ENCODE data around the gene SAC3D1. TPM values are rescaled to one million over a fixed set of nuclear protein-coding genes. Genes with fewer than 3 reads are reported as not detected.

SAC3D1 gene
- total and polyA plus RNA-seq, 2 of the 8 experiments (the other 6 are each of a cell fraction or from before 2014, with no cell fraction given), result 19.4 to 25.8 TPM

GRCh38 chr11:65066315-65066714, 25.3 kb downstream of the SAC3D1 start:
- no peaks in the 10 kb centered on the region for H3K79me2 ChIP-seq (ENCODE audit: control insufficient read depth in 1 of 2, insufficient read depth in 2 of 2, low read length in 2 of 2)
- H3K4me2 ChIP-seq (ENCODE audit: insufficient read depth in 1 of 2, low read depth in 2 of 2, low read length in 2 of 2), result peak overlapping the region; percentile 31 to 55; a peak in 3 of 4 replicates
- H3K36me3 ChIP-seq (ENCODE audit: control insufficient read depth in 2 of 4, insufficient read depth in 4 of 4, low read length in 3 of 4), result no peaks in the 10 kb centered on the region
- peak overlapping the region; percentile 12; the same call in 1 of the 2 replicates for H2BK15ac ChIP-seq (ENCODE audit: low read length)
- H3K9ac ChIP-seq (replicated peaks in 1 of 4; ENCODE audit: extremely low read depth in 1 of 4, low read depth in 3 of 4, low read length in 3 of 4), result peak overlapping the region in 2 of 4 experiments; percentile 29 to 48; a peak in 3 of 7 replicates
- peak overlapping the region; percentile 69; the same call in 1 of the 2 replicates for H2BK5ac ChIP-seq (ENCODE audit: low read depth, low read length)
- peak overlapping the region; percentile 79 for H4K91ac ChIP-seq (replicated peaks; ENCODE audit: insufficient read length, low read length)
- POLR2A ChIA-PET (ENCODE audit: partially characterized antibody), result interaction anchor here (0.9 to 21.6 kb wide), 11 partner anchors 10 to 289 kb away, joined by 3 to 230 read pairs (median 4); partner anchors contain the start of genes ARL2, EHD1, FAU and MRPL49
- H4K5ac ChIP-seq (ENCODE audit: insufficient read length, low read depth, low read length), result peak overlapping the region; percentile 34
- peak overlapping the region in 2 of 4 experiments; percentile 19 to 34; a peak in 5 of 8 replicates for H3K4me3 ChIP-seq (ENCODE audit: extremely low read depth in 1 of 4, insufficient read depth in 2 of 4, low read depth in 3 of 4, low read length in 4 of 4)
- DNase-seq (ENCODE audit: low read depth in 1 of 2, low spot score in 2 of 2) (no peak), FAIRE-seq (no peak)
- H3K23ac ChIP-seq (ENCODE audit: insufficient read length), result no peak overlapping the region
- H4K8ac ChIP-seq (ENCODE audit: extremely low read depth, insufficient read depth, low read length), result peak overlapping the region; percentile 81; the same call in 1 of the 2 replicates
- H2AFZ ChIP-seq (ENCODE audit: low read length), result no peak overlapping the region
- 0 out of 2 replicates have a peak overlapping the region, but pooled peaks have one; percentile 48 for H2BK20ac ChIP-seq (ENCODE audit: low read length)
- H3K4ac ChIP-seq (replicated peaks; ENCODE audit: insufficient read length, low read depth, low read length), result peak overlapping the region; percentile 95
- CTCF ChIA-PET (ENCODE audit: partially characterized antibody), result interaction anchor here (0.7 to 3.1 kb wide), 5 partner anchors 9 to 219 kb away, joined by 3 to 21 read pairs (median 6); no protein-coding TSS in a partner anchor
- peaks cover 5 to 23% (median 17%) of the 10 kb centered on the region in 4 experiments for H3K4me1 ChIP-seq (replicated peaks in 1 of 4; ENCODE audit: control insufficient read depth in 3 of 4, insufficient read depth in 4 of 4, low read length in 3 of 4)
- no peaks in the 10 kb centered on the region for H3K23me2 ChIP-seq (ENCODE audit: low read depth, low read length)
- no peak overlapping the region; the same call in 1 of the 2 replicates for H2AK5ac ChIP-seq (ENCODE audit: low read depth, low read length)
- peak overlapping the region; percentile 6 for H2BK120ac ChIP-seq (replicated peaks; ENCODE audit: low read depth, low read length)
- no peak overlapping the region for H3K14ac ChIP-seq (ENCODE audit: insufficient read length)
- H3K79me1 ChIP-seq (ENCODE audit: low read depth, low read length), result no peaks in the 10 kb centered on the region
- no peaks in the 10 kb centered on the region for H3K9me3 ChIP-seq (ENCODE audit: insufficient read depth in 2 of 2, low read depth in 1 of 2, low read length in 1 of 2)
- H2BK12ac ChIP-seq (ENCODE audit: low read depth, low read length), result peak overlapping the region; percentile 92; the same call in 1 of the 2 replicates
- peak overlapping the region; percentile 52; the same call in 1 of the 2 replicates for H3K27ac ChIP-seq (ENCODE audit: low read depth, low read length)
- peak overlapping the region; percentile 95 for H3K18ac ChIP-seq (ENCODE audit: extremely low read depth, low read length)
- H3K56ac ChIP-seq (replicated peaks; ENCODE audit: insufficient read length, low read depth, low read length), result no peak overlapping the region
- no peaks in the 10 kb centered on the region for H4K20me1 ChIP-seq (replicated peaks in 1 of 2; ENCODE audit: control insufficient read depth in 1 of 2, insufficient read depth in 2 of 2, low read length in 2 of 2)
- 76% methylated on average over 7 of the region's 11 CpGs; no CpG with 5 or more reads in 1 of the 2 experiments for WGBS, 2 experiments (ENCODE audit: extremely low coverage in 1 of 2, insufficient coverage in 1 of 2, insufficient read length in 1 of 2, insufficient replicate concordance in 2 of 2, low coverage in 1 of 2, low lambda C conversion rate in 2 of 2, missing lambda C conversion rate in 1 of 2)
- H3K27me3 ChIP-seq (replicated peaks in 1 of 4; ENCODE audit: control insufficient read depth in 3 of 4, extremely low read depth in 1 of 4, insufficient read depth in 3 of 4, low read length in 3 of 4), result no peaks in the 10 kb centered on the region
- no peak for TF ChIP-seq EP300 (IDR thresholded peaks at IDR 0.05; ENCODE audit: borderline replicate concordance in 1 of 2, low read depth in 2 of 2, low read length in 2 of 2)
- TF ChIP-seq POLR2AphosphoS5 (IDR thresholded peaks at IDR 0.05; ENCODE audit: low read depth, low read length), result no peak
- TF ChIP-seq EGR1 (IDR thresholded peaks at IDR 0.05; ENCODE audit: borderline replicate concordance, low read depth, low read length), result no peak
- no peak for TF ChIP-seq CBX5 (IDR thresholded peaks at IDR 0.05; ENCODE audit: low read depth, low read length)
- TF ChIP-seq PHF8 (conservative IDR thresholded peaks at IDR 0.05; ENCODE audit: low read depth, low read length), result no peak
- TF ChIP-seq SRF (IDR thresholded peaks at IDR 0.05; ENCODE audit: low read depth, low read length), result no peak
- TF ChIP-seq CHD2 (IDR thresholded peaks at IDR 0.05; ENCODE audit: low read length), result no peak
- TF ChIP-seq BACH1 (IDR thresholded peaks at IDR 0.05; ENCODE audit: low read length), result no peak
- no peak for TF ChIP-seq SIRT6 (IDR thresholded peaks at IDR 0.05; ENCODE audit: low read length)
- no peak for TF ChIP-seq RFX5 (IDR thresholded peaks at IDR 0.05; ENCODE audit: borderline replicate concordance, low read depth, low read length)
- no peak for TF ChIP-seq ASH2L (IDR thresholded peaks at IDR 0.05; ENCODE audit: low read length)
- no peak for TF ChIP-seq SUZ12 (IDR thresholded peaks at IDR 0.05; ENCODE audit: low read length)
- no peak for TF ChIP-seq JUN (IDR thresholded peaks at IDR 0.05; ENCODE audit: low read depth, low read length)
- TF ChIP-seq GABPA (IDR thresholded peaks at IDR 0.05; ENCODE audit: borderline replicate concordance, insufficient read depth, low read length), result no peak
